ENCODE measurements around the gene TMEM209.

- TF ChIP-seq POLR2A (IDR thresholded peaks at IDR 0.05) (no peak), CTCF (IDR thresholded peaks at IDR 0.05) (no peak)
Observed at GRCh38 chr7:130143334-130143732, 61.9 kb downstream of the TMEM209 start.

All from body of pancreas (tissue), 4 donors.